Measurements from ENCODE around the gene CYB561.

CYB561 gene

GRCh38 chr17:63406689-63407330 lies 39.3 kb downstream of the CYB561 start:
- H3K9ac ChIP-seq (ENCODE audit: low read length in 2 of 2), result no peak overlapping the region
- no peak overlapping the region for H3K27ac ChIP-seq (ENCODE audit: low read length)
- peaks cover 0 to 5% of the 10 kb centered on the region in 2 donors for H3K36me3 ChIP-seq (ENCODE audit: control insufficient read depth in 2 of 2, insufficient read depth in 2 of 2, low read length in 2 of 2)

GRCh38 chr17:63405741-63406261 lies 40.3 kb downstream of the CYB561 start:
- Histone ChIP-seq H3K36me3 (ENCODE audit: control insufficient read depth in 2 of 2, insufficient read depth in 2 of 2, low read length in 2 of 2) (no peaks in the 10 kb centered on the region), H3K4me3 (ENCODE audit: low read length in 2 of 2) (no peak overlapping the region), H3K27ac (ENCODE audit: low read length) (no peak overlapping the region), H3K4me1 (ENCODE audit: control insufficient read depth, insufficient read depth, low read length) (no peaks in the 10 kb centered on the region), H3K9ac (ENCODE audit: low read length in 2 of 2) (no peak overlapping the region), H3K9me3 (ENCODE audit: control insufficient read depth in 2 of 2, low read length in 2 of 2) (no peaks in the 10 kb centered on the region), H3K27me3 (ENCODE audit: control insufficient read depth in 1 of 2, insufficient read depth in 2 of 2, low read length in 2 of 2) (no peaks in the 10 kb centered on the region)

More at GRCh38 chr17:63406689-63407330, 39.3 kb downstream of the CYB561 start:
- Histone ChIP-seq H3K27me3 (ENCODE audit: control insufficient read depth in 1 of 2, insufficient read depth in 2 of 2, low read length in 2 of 2) (no peaks in the 10 kb centered on the region), H3K4me3 (ENCODE audit: low read length in 2 of 2) (no peak overlapping the region), H3K4me1 (ENCODE audit: control insufficient read depth, insufficient read depth, low read length) (no peaks in the 10 kb centered on the region), H3K9me3 (ENCODE audit: control insufficient read depth in 2 of 2, low read length in 2 of 2) (no peaks in the 10 kb centered on the region)

- H3K27ac ChIP-seq (ENCODE audit: low read length), result no peak overlapping the region
Observed at GRCh38 chr17:63405020-63405419, 41.1 kb downstream of the CYB561 start.

GRCh38 chr17:63402431-63403212 lies 43.5 kb downstream of the CYB561 start:
- no peaks in the 10 kb centered on the region for H3K4me1 ChIP-seq (ENCODE audit: control insufficient read depth, insufficient read depth, low read length)
- no peak overlapping the region for H3K27ac ChIP-seq (ENCODE audit: low read length)
- H3K36me3 ChIP-seq (ENCODE audit: control insufficient read depth in 2 of 2, insufficient read depth in 2 of 2, low read length in 2 of 2), result no peaks in the 10 kb centered on the region
- H3K9me3 ChIP-seq (ENCODE audit: control insufficient read depth in 2 of 2, low read length in 2 of 2), result no peaks in the 10 kb centered on the region
- H3K4me3 ChIP-seq (ENCODE audit: low read length in 2 of 2), result no peak overlapping the region
- no peak overlapping the region for H3K9ac ChIP-seq (ENCODE audit: low read length in 2 of 2)
- no peaks in the 10 kb centered on the region for H3K27me3 ChIP-seq (ENCODE audit: control insufficient read depth in 1 of 2, insufficient read depth in 2 of 2, low read length in 2 of 2)

More at GRCh38 chr17:63405020-63405419, 41.1 kb downstream of the CYB561 start:
- Histone ChIP-seq H3K4me1 (ENCODE audit: control insufficient read depth, insufficient read depth, low read length) (no peaks in the 10 kb centered on the region), H3K9me3 (ENCODE audit: control insufficient read depth in 2 of 2, low read length in 2 of 2) (no peaks in the 10 kb centered on the region), H3K4me3 (ENCODE audit: low read length in 2 of 2) (no peak overlapping the region), H3K27me3 (ENCODE audit: control insufficient read depth in 1 of 2, insufficient read depth in 2 of 2, low read length in 2 of 2) (no peaks in the 10 kb centered on the region), H3K9ac (ENCODE audit: low read length in 2 of 2) (no peak overlapping the region), H3K36me3 (ENCODE audit: control insufficient read depth in 2 of 2, insufficient read depth in 2 of 2, low read length in 2 of 2) (no peaks in the 10 kb centered on the region)

GRCh38 chr17:63399856-63400255 lies 46.2 kb downstream of the CYB561 start:
- H3K9me3 ChIP-seq (ENCODE audit: control insufficient read depth in 2 of 2, low read length in 2 of 2), result no peaks in the 10 kb centered on the region
- no peaks in the 10 kb centered on the region for H3K27me3 ChIP-seq (ENCODE audit: control insufficient read depth in 1 of 2, insufficient read depth in 2 of 2, low read length in 2 of 2)
- peaks cover 0 to 8% of the 10 kb centered on the region in 2 donors for H3K36me3 ChIP-seq (ENCODE audit: control insufficient read depth in 2 of 2, insufficient read depth in 2 of 2, low read length in 2 of 2)
- H3K9ac ChIP-seq (ENCODE audit: low read length in 2 of 2), result no peak overlapping the region
- no peak overlapping the region for H3K4me3 ChIP-seq (ENCODE audit: low read length in 2 of 2)
- no peaks in the 10 kb centered on the region for H3K4me1 ChIP-seq (ENCODE audit: control insufficient read depth, insufficient read depth, low read length)
- no peak overlapping the region for H3K27ac ChIP-seq (ENCODE audit: low read length)

- H3K27ac ChIP-seq (ENCODE audit: low read length), result no peak overlapping the region
- H3K4me1 ChIP-seq (ENCODE audit: control insufficient read depth, insufficient read depth, low read length), result no peaks in the 10 kb centered on the region
- no peak overlapping the region for H3K4me3 ChIP-seq (ENCODE audit: low read length in 2 of 2)
- peaks cover 0 to 8% of the 10 kb centered on the region in 2 donors for H3K36me3 ChIP-seq (ENCODE audit: control insufficient read depth in 2 of 2, insufficient read depth in 2 of 2, low read length in 2 of 2)
- H3K9ac ChIP-seq (ENCODE audit: low read length in 2 of 2), result no peak overlapping the region
- H3K27me3 ChIP-seq (ENCODE audit: control insufficient read depth in 1 of 2, insufficient read depth in 2 of 2, low read length in 2 of 2), result no peaks in the 10 kb centered on the region
- no peaks in the 10 kb centered on the region for H3K9me3 ChIP-seq (ENCODE audit: control insufficient read depth in 2 of 2, low read length in 2 of 2)
Observed at GRCh38 chr17:63399316-63399715, 46.8 kb downstream of the CYB561 start.

- no peaks in the 10 kb centered on the region for H3K9me3 ChIP-seq (ENCODE audit: control insufficient read depth in 2 of 2, low read length in 2 of 2)
- no peaks in the 10 kb centered on the region for H3K4me1 ChIP-seq (ENCODE audit: control insufficient read depth, insufficient read depth, low read length)
- H3K36me3 ChIP-seq (ENCODE audit: control insufficient read depth in 2 of 2, insufficient read depth in 2 of 2, low read length in 2 of 2), result peaks cover 0 to 8% of the 10 kb centered on the region in 2 donors
- no peaks in the 10 kb centered on the region for H3K27me3 ChIP-seq (ENCODE audit: control insufficient read depth in 1 of 2, insufficient read depth in 2 of 2, low read length in 2 of 2)
- no peak overlapping the region for H3K27ac ChIP-seq (ENCODE audit: low read length)
- no peak overlapping the region for H3K9ac ChIP-seq (ENCODE audit: low read length in 2 of 2)
- no peak overlapping the region for H3K4me3 ChIP-seq (ENCODE audit: low read length in 2 of 2)
Observed at GRCh38 chr17:63398680-63399079, 47.4 kb downstream of the CYB561 start.

GRCh38 chr17:63395075-63395805 lies 50.9 kb downstream of the CYB561 start:
- H3K4me3 ChIP-seq (ENCODE audit: low read length in 2 of 2), result no peak overlapping the region
- no peak overlapping the region for H3K27ac ChIP-seq (ENCODE audit: low read length)
- peaks cover 0 to 9% of the 10 kb centered on the region in 2 donors for H3K36me3 ChIP-seq (ENCODE audit: control insufficient read depth in 2 of 2, insufficient read depth in 2 of 2, low read length in 2 of 2)
- no peaks in the 10 kb centered on the region for H3K27me3 ChIP-seq (ENCODE audit: control insufficient read depth in 1 of 2, insufficient read depth in 2 of 2, low read length in 2 of 2)
- no peaks in the 10 kb centered on the region for H3K9me3 ChIP-seq (ENCODE audit: control insufficient read depth in 2 of 2, low read length in 2 of 2)
- no peak overlapping the region for H3K9ac ChIP-seq (ENCODE audit: low read length in 2 of 2)
- H3K4me1 ChIP-seq (ENCODE audit: control insufficient read depth, insufficient read depth, low read length), result no peaks in the 10 kb centered on the region

- Histone ChIP-seq H3K27ac (ENCODE audit: low read length) (no peak overlapping the region), H3K27me3 (ENCODE audit: control insufficient read depth in 1 of 2, insufficient read depth in 2 of 2, low read length in 2 of 2) (no peaks in the 10 kb centered on the region), H3K9me3 (ENCODE audit: control insufficient read depth in 2 of 2, low read length in 2 of 2) (no peaks in the 10 kb centered on the region), H3K9ac (ENCODE audit: low read length in 2 of 2) (no peak overlapping the region), H3K36me3 (ENCODE audit: control insufficient read depth in 2 of 2, insufficient read depth in 2 of 2, low read length in 2 of 2) (peaks cover 0 to 11% of the 10 kb centered on the region in 2 donors), H3K4me1 (ENCODE audit: control insufficient read depth, insufficient read depth, low read length) (no peaks in the 10 kb centered on the region), H3K4me3 (ENCODE audit: low read length in 2 of 2) (no peak overlapping the region)
Observed at GRCh38 chr17:63390090-63390489, 56.0 kb downstream of the CYB561 start.

- H3K36me3 ChIP-seq (ENCODE audit: control insufficient read depth in 2 of 2, insufficient read depth in 2 of 2, low read length in 2 of 2), result peaks cover 0 to 11% of the 10 kb centered on the region in 2 donors
- H3K4me3 ChIP-seq (ENCODE audit: low read length in 2 of 2), result no peak overlapping the region
- no peaks in the 10 kb centered on the region for H3K27me3 ChIP-seq (ENCODE audit: control insufficient read depth in 1 of 2, insufficient read depth in 2 of 2, low read length in 2 of 2)
- H3K4me1 ChIP-seq (ENCODE audit: control insufficient read depth, insufficient read depth, low read length), result no peaks in the 10 kb centered on the region
- no peaks in the 10 kb centered on the region for H3K9me3 ChIP-seq (ENCODE audit: control insufficient read depth in 2 of 2, low read length in 2 of 2)
- H3K27ac ChIP-seq (ENCODE audit: low read length), result no peak overlapping the region
- H3K9ac ChIP-seq (ENCODE audit: low read length in 2 of 2), result no peak overlapping the region
Observed at GRCh38 chr17:63387656-63388340, 58.3 kb downstream of the CYB561 start.

Data from stomach smooth muscle (tissue), 2 donors.